NB4 (cell line): Measurements from ENCODE around the gene RAB13.

Source experiments
- MYC ChIP-seq: IDR thresholded peaks from 2 replicates; pipeline ENCODE4 v1.6.1; 2011; ENCODE audit warnings: low read depth, low read length
- POLR2A ChIP-seq: IDR thresholded peaks from 2 replicates; pipeline ENCODE4 v1.6.1; 2011; ENCODE audit warnings: mild to moderate bottlenecking; ENCODE audit not compliant: insufficient read length; ENCODE audit errors: extremely low read depth
- TF ChIP-seq, protein P1 (sequence below): IDR thresholded peaks from one replicate; pipeline ENCODE4 v1.5.1; 2012; ENCODE audit warnings: low read depth, low read length
- TF ChIP-seq, protein P2 (sequence below): IDR thresholded peaks from 2 replicates; pipeline ENCODE4 v1.6.1; 2011; ENCODE audit warnings: low read depth, low read length

DNA sequence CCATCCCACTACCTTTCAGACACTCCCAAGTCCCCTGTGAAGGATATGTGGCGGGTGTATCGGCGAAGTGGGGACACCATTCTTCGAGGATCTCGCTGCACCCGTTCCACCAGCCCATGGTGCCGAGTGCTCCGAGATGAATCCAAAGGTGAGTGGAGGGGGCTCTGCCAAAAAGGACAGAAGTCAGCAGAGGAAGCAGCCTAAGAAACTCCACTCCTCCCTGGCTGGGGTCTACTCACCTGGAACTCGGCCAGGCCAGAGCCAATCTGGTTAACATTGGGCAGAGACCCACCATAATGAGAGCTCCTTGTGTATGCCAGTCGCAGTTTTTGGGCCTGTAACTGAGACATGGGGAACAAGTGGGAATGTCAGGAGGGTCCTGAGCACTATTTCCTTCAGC is 31.3 kb downstream of the RAB13 start:
- TF ChIP-seq, protein P1, sequence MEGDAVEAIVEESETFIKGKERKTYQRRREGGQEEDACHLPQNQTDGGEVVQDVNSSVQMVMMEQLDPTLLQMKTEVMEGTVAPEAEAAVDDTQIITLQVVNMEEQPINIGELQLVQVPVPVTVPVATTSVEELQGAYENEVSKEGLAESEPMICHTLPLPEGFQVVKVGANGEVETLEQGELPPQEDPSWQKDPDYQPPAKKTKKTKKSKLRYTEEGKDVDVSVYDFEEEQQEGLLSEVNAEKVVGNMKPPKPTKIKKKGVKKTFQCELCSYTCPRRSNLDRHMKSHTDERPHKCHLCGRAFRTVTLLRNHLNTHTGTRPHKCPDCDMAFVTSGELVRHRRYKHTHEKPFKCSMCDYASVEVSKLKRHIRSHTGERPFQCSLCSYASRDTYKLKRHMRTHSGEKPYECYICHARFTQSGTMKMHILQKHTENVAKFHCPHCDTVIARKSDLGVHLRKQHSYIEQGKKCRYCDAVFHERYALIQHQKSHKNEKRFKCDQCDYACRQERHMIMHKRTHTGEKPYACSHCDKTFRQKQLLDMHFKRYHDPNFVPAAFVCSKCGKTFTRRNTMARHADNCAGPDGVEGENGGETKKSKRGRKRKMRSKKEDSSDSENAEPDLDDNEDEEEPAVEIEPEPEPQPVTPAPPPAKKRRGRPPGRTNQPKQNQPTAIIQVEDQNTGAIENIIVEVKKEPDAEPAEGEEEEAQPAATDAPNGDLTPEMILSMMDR, result no peak
- TF ChIP-seq POLR2A (no peak), MYC (no peak)
- TF ChIP-seq, protein P2, sequence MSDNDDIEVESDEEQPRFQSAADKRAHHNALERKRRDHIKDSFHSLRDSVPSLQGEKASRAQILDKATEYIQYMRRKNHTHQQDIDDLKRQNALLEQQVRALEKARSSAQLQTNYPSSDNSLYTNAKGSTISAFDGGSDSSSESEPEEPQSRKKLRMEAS, result no peak
